Ovary (tissue), 3 donors: ENCODE data around the gene FGD3.

Source experiments
- CTCF ChIP-seq, 3 donors: fragments of 450-650 bp in 2 of 3; fragments of 200-600 bp in 1 of 3; IDR thresholded peaks; one replicate each; pipeline versions ENCODE4 v1.5.1 to v1.8.0; 2016 to 2022; ENCODE audit warnings: antibody characterized with exemption in 3 of 3, mild to moderate bottlenecking in 1 of 3
- EP300 ChIP-seq: sonication (generic); formaldehyde crosslinking; IDR thresholded peaks from one replicate; pipeline ENCODE4 v1.6.1; 2017; ENCODE audit warnings: antibody characterized with exemption
- POLR2A ChIP-seq: fragments of 450-650 bp; IDR thresholded peaks from one replicate; pipeline ENCODE4 v1.6.1; 2017; ENCODE audit warnings: antibody characterized with exemption, mild to moderate bottlenecking, moderate library complexity
- donor health status: DM: no; HTN: no; CAD: no.

GRCh38 chr9:92931606-92932005, 15.7 kb upstream of the FGD3 start:
- no peak for TF ChIP-seq EP300
- no peak for TF ChIP-seq CTCF (IDR thresholded peaks at IDR 0.05)
- TF ChIP-seq POLR2A: no peak
